Kidney (tissue), 14 donors: ENCODE results near the gene ACKR3. TPM values are rescaled to one million over a fixed set of nuclear protein-coding genes. Genes with fewer than 3 reads are reported as not detected.

Experiments used
- DNase-seq, 5 donors: peaks; one replicate each; pipeline ENCODE4 v3.0.0-alpha.2; 2013 to 2020
- FAIRE-seq: peaks from 2 replicates; lab custom pipeline; 2012; peaks lifted over from hg19 to GRCh38; lab: Jason Lieb, UNC
- H3K27ac ChIP-seq, 2 donors: one replicate each; pipeline ENCODE4 v1.7.0; 2013; ENCODE audit warnings: low read depth in 2 of 2, low read length in 2 of 2, inconsistent platforms in 1 of 2
- H3K27me3 ChIP-seq: one replicate; pipeline ENCODE4 v1.7.1; 2013; ENCODE audit warnings: low read length, inconsistent platforms; ENCODE audit not compliant: control insufficient read depth, insufficient read depth
- H3K36me3 ChIP-seq, 3 donors: one replicate each; pipeline versions ENCODE4 v1.7.0 to v1.7.1; 2013; ENCODE audit warnings: low read length in 3 of 3, control low read depth in 1 of 3, inconsistent platforms in 1 of 3; ENCODE audit not compliant: insufficient read depth in 3 of 3, control insufficient read depth in 2 of 3
- H3K4me1 ChIP-seq, 3 donors: one replicate each; pipeline versions ENCODE4 v1.7.0 to v1.7.1; 2013; ENCODE audit warnings: low read length in 3 of 3, inconsistent platforms in 1 of 3, low read depth in 1 of 3; ENCODE audit not compliant: control insufficient read depth in 2 of 3, insufficient read depth in 2 of 3
- H3K4me3 ChIP-seq, 3 donors: one replicate each; pipeline versions ENCODE4 v1.7.0 to v1.8.1; 2013; ENCODE audit warnings: low read length in 3 of 3, control low read depth in 1 of 3, inconsistent platforms in 1 of 3
- H3K9ac ChIP-seq, 3 donors: one replicate each; pipeline versions ENCODE4 v1.7.0 to v1.7.1; 2013; ENCODE audit warnings: low read length in 3 of 3, control low read depth in 1 of 3, inconsistent platforms in 1 of 3
- H3K9me3 ChIP-seq, 3 donors: one replicate each; pipeline versions ENCODE4 v1.7.0 to v1.7.1; 2013; ENCODE audit warnings: low read length in 3 of 3, control low read depth in 1 of 3, inconsistent platforms in 1 of 3; ENCODE audit not compliant: control insufficient read depth in 2 of 3, insufficient read depth in 1 of 3
- intact Hi-C: fragments of 100-400 bp; cut with DNase I; formaldehyde crosslinking; loops from one replicate; pipeline ENCODE4 v1.11.1; 2022
- polyA plus RNA-seq: library from polyadenylated mRNA; stranded (reverse); fragments of 350-450 nt; fragmentation: Illumina TruSeq; extraction: RNeasy Lipid Tissue Mini Kit (QIAGEN cat#74804); gene quantifications from one replicate; pipeline ENCODE4 v1.2.3, GENCODE V29; 2014; ENCODE audit warnings: low read depth, low replicate concordance; ENCODE audit not compliant: insufficient read depth
- total RNA-seq: library from RNA; stranded (reverse); fragmentation: NEBNext Ultra II Directional; extraction: Animal tissue kit (Norgen Biotek cat#: 25700); gene quantifications from one replicate; pipeline ENCODE4 v1.2.1, GENCODE V29; 2021
- TF ChIP-seq, protein P1 (sequence below): IDR thresholded peaks from 3 replicates; pipeline ENCODE4 v1.5.1; 2012; ENCODE audit warnings: mild to moderate bottlenecking, moderate library complexity, borderline replicate concordance; ENCODE audit not compliant: insufficient read depth; ENCODE audit errors: extremely low read depth
- donor health status: control.
- donor health status: control.
- donor health status: control.
- donor health status: control.
- donor health status: control.
- donor health status: DM: yes; HTN: yes; CAD: no.
- donor health status: Normal renal cell carcinoma (clear cell type).

ACKR3 gene
- total and polyA plus RNA-seq, 2 donors from 2014 or later = 6.9 to 8.7 TPM

DNA sequence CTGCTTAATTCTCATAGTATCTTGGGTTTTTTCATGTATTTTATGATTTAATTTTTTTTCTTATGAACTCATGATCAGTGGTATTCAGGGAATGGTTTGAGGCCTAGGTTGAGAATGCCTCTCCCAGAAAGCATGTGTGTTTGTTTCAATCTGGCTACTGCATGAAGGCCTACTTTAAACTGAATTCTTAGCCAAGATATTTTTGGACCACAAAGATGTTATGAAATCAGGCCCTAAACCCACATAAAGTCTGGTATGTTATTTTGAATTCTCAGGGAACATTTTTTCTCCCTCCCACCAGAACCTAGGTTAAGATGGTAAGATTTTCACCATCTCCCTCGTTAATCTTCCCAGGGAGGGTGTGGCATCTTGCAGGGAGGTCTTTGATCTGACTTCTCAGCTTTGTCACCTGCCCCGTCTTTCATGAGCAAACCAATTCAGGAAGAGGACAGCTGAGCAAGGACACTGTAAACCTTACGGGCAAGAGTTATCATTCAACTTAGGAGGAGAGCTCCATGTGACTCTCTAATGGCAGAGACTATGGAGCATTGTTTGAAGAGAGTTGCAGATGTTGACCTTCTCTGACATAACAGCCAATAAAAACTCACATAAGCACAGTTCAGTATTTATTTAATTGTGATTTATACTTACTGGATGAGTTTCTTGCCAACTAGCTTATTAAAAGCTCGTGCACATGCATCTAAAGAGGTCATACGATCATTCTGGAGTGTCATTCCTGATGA lies 21.3 kb upstream of the ACKR3 start:
- no peak overlapping the region for H3K4me3 ChIP-seq
- intact Hi-C loops = no loop called here
- H3K4me1 ChIP-seq = no peaks in the 10 kb centered on the region
- no peak overlapping the region for H3K27ac ChIP-seq
- FAIRE-seq (no peak), DNase-seq (no peak)
- H3K9me3 ChIP-seq = peaks cover 0 to 5% (median 0%) of the 10 kb centered on the region in 3 donors
- TF ChIP-seq, protein P1, sequence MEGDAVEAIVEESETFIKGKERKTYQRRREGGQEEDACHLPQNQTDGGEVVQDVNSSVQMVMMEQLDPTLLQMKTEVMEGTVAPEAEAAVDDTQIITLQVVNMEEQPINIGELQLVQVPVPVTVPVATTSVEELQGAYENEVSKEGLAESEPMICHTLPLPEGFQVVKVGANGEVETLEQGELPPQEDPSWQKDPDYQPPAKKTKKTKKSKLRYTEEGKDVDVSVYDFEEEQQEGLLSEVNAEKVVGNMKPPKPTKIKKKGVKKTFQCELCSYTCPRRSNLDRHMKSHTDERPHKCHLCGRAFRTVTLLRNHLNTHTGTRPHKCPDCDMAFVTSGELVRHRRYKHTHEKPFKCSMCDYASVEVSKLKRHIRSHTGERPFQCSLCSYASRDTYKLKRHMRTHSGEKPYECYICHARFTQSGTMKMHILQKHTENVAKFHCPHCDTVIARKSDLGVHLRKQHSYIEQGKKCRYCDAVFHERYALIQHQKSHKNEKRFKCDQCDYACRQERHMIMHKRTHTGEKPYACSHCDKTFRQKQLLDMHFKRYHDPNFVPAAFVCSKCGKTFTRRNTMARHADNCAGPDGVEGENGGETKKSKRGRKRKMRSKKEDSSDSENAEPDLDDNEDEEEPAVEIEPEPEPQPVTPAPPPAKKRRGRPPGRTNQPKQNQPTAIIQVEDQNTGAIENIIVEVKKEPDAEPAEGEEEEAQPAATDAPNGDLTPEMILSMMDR = no peak
- no peaks in the 10 kb centered on the region for H3K27me3 ChIP-seq
- H3K36me3 ChIP-seq = no peaks in the 10 kb centered on the region
- no peak overlapping the region for H3K9ac ChIP-seq

- Histone ChIP-seq H3K36me3 (no peaks in the 10 kb centered on the region), H3K9me3 (peaks cover 0 to 5% (median 0%) of the 10 kb centered on the region in 3 donors), H3K9ac (no peak overlapping the region), H3K4me3 (no peak overlapping the region), H3K27me3 (no peaks in the 10 kb centered on the region), H3K27ac (no peak overlapping the region), H3K4me1 (no peaks in the 10 kb centered on the region)
- TF ChIP-seq, protein P1 = no peak
- DNase-seq (no peak), FAIRE-seq (no peak)
- intact Hi-C loops = no loop called here
These were observed 20.5 kb upstream of the ACKR3 start for GRCh38 chr2:236549165-236549564.

- Histone ChIP-seq H3K9me3 (peaks cover 0 to 8% (median 0%) of the 10 kb centered on the region in 3 donors), H3K27ac (no peak overlapping the region), H3K9ac (no peak overlapping the region), H3K36me3 (no peaks in the 10 kb centered on the region), H3K27me3 (no peaks in the 10 kb centered on the region), H3K4me3 (no peak overlapping the region), H3K4me1 (no peaks in the 10 kb centered on the region)
- TF ChIP-seq, protein P1 = no peak
- FAIRE-seq (no peak), DNase-seq (no peak)
- intact Hi-C loops = no loop called here
These were observed 19.3 kb upstream of the ACKR3 start for GRCh38 chr2:236550290-236550689.
